ENCODE results near the gene CNKSR1. TPM values are rescaled to one million over a fixed set of nuclear protein-coding genes. Genes with fewer than 3 reads are reported as not detected.

CNKSR1 gene
- total and polyA plus RNA-seq, 2 of the 13 experiments (the other 11 are each of a cell fraction or from before 2014, with no cell fraction given) = 3.4 to 8.9 TPM

GRCh38 chr1:26233903-26234643 lies 56.8 kb downstream of the CNKSR1 start, which contains the start of gene CEP85 (continued):
- TF ChIP-seq HIC2 (CRISPR knock-in tag; IDR thresholded peaks at IDR 0.05; ENCODE audit: low read depth) (no peak), REPIN1 (CRISPR knock-in tag; IDR thresholded peaks at IDR 0.05; ENCODE audit: borderline replicate concordance, low read depth) (peak; percentile 50), SATB2 (CRISPR knock-in tag; IDR thresholded peaks at IDR 0.05) (no peak), ZNF616 (CRISPR knock-in tag; IDR thresholded peaks at IDR 0.05; ENCODE audit: low read depth) (no peak; the same call in 1 of the 2 replicates), ZBTB21 (CRISPR knock-in tag; IDR thresholded peaks at IDR 0.05) (no peak), MYPOP (CRISPR knock-in tag; IDR thresholded peaks at IDR 0.05) (peak; percentile 92), ZFX (CRISPR knock-in tag; IDR thresholded peaks at IDR 0.05; ENCODE audit: low read depth) (peak; percentile 93), ZNF704 (CRISPR knock-in tag; IDR thresholded peaks at IDR 0.05; ENCODE audit: borderline replicate concordance) (peak; percentile 60; the same call in 1 of the 2 replicates), KAT2B (IDR thresholded peaks at IDR 0.05; ENCODE audit: borderline replicate concordance, low read depth, low read length) (no peak), BATF2 (CRISPR knock-in tag; IDR thresholded peaks at IDR 0.05) (no peak), SSRP1 (CRISPR knock-in tag; IDR thresholded peaks at IDR 0.05) (no peak), DNMT3B (CRISPR knock-in tag; conservative IDR thresholded peaks at IDR 0.05) (no peak), SMARCC2 (IDR thresholded peaks at IDR 0.05) (no peak), ZMYM4 (CRISPR knock-in tag; IDR thresholded peaks at IDR 0.05) (peak; percentile 59; the same call in 1 of the 2 replicates), SP140L (CRISPR knock-in tag; IDR thresholded peaks at IDR 0.05; ENCODE audit: borderline replicate concordance) (no peak), FLYWCH1 (CRISPR knock-in tag; IDR thresholded peaks at IDR 0.05) (no peak), POLR2AphosphoS2 (IDR thresholded peaks at IDR 0.05; ENCODE audit: low read depth, low read length) (no peak)
- TF ChIP-seq, protein P1, sequence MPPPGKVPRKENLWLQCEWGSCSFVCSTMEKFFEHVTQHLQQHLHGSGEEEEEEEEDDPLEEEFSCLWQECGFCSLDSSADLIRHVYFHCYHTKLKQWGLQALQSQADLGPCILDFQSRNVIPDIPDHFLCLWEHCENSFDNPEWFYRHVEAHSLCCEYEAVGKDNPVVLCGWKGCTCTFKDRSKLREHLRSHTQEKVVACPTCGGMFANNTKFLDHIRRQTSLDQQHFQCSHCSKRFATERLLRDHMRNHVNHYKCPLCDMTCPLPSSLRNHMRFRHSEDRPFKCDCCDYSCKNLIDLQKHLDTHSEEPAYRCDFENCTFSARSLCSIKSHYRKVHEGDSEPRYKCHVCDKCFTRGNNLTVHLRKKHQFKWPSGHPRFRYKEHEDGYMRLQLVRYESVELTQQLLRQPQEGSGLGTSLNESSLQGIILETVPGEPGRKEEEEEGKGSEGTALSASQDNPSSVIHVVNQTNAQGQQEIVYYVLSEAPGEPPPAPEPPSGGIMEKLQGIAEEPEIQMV (CRISPR knock-in tag; IDR thresholded peaks at IDR 0.05; ENCODE audit: low read depth) = peak; percentile 76; the same call in 1 of the 2 replicates
- TF ChIP-seq, protein P2, sequence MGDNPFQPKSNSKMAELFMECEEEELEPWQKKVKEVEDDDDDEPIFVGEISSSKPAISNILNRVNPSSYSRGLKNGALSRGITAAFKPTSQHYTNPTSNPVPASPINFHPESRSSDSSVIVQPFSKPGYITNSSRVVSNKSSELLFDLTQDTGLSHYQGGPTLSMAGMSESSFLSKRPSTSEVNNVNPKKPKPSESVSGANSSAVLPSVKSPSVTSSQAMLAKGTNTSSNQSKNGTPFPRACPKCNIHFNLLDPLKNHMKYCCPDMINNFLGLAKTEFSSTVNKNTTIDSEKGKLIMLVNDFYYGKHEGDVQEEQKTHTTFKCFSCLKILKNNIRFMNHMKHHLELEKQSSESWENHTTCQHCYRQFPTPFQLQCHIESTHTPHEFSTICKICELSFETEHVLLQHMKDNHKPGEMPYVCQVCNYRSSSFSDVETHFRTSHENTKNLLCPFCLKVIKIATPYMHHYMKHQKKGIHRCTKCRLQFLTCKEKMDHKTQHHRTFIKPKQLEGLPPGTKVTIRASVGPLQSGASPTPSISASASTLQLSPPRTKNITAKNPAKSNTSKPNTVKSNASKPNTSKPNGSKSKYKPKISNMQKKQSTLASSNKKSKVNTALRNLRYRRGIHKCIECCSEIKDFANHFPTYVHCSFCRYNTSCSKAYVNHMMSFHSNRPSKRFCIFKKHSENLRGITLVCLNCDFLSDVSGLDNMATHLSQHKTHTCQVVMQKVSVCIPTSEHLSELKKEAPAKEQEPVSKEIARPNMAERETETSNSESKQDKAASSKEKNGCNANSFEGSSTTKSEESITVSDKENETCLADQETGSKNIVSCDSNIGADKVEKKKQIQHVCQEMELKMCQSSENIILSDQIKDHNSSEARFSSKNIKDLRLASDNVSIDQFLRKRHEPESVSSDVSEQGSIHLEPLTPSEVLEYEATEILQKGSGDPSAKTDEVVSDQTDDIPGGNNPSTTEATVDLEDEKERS (CRISPR knock-in tag; IDR thresholded peaks at IDR 0.05) = peak; percentile 60; the same call in 1 of the 2 replicates

Data from HepG2 (cell line).